HG02870 (cell line): ENCODE results near the gene GTPBP1.

Source experiments
- ATAC-seq: cut with Tn5 transposase; IDR thresholded peaks from one replicate; pipeline ENCODE4 v1.9.1; 2021; ENCODE audit warnings: mild to moderate bottlenecking, moderate library complexity; ENCODE audit not compliant: unreplicated experiment

GTPBP1 gene

GRCh38 chr22:38739300-38740055 lies 33.7 kb downstream of the GTPBP1 start:
- ATAC-seq: no peak

DNA sequence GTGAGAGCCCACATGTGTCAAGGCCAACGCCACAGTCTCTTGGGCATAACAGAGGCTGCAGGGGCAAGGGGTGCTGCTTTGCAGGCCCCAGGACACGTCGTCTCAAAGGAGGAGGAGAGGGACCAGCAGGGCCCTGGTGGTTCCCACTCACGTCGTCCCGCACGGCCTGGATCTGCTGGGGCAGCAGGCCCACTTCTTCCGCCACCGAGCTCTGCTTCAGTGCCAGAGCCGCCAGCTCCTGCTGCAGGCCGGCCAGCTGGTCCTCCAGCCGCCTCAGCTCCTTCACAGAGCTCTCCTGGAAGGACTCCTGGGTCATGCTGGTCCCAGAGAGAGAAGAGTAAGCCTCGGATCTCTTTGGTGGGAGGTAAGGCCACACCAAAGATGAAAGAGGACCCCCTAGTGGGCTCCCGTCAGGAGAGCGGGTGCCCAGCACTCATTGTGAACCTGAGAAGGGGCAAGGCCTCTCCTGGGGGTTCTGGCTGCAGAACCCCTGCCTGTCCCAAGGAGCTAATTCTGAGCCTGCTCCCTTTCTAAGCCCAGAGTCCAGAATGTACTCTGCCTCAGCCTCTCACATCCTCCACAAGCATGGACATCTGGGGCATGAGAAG lies 34.5 kb downstream of the GTPBP1 start:
- ATAC-seq: no peak

DNA sequence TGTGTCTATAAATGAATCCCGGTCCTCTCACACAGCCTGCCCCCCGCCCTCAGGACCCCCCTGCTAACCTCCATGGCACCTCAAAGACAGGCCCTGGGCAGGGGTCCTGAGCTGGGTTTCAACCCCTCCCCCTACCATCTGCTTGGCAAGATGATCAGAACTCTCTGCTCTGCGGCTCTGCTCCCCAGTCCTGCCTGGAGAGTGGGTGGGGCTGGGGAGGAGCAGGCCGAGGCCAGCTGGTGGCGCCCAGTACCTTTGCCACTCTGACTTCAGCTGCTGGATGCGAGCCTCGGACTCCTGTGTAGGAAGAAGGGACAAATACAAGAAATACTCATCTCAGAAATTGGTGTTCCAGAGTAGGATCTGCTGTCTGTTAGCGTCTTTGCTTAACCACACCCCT lies 35.0 kb downstream of the GTPBP1 start:
- ATAC-seq: no peak

DNA sequence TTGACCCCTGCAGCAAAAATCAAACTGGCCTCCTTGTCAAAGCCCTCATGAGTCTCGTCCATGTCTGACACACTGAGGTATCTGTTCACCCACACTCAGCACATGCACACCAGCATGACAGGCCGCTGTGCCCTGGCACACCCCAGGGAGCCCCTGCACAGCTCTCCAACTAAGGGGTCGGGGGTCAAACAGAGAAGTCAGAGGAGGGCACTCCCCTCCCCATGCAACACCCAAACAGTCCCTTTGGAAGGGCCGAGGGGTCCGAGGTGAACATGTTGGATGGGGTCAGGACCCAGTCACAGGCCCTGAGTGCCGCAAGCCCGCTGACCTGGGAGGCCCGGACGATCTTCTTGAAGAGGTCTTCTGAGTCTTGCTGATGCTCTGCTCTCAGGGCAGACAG lies 35.4 kb downstream of the GTPBP1 start:
- no peak for ATAC-seq

DNA sequence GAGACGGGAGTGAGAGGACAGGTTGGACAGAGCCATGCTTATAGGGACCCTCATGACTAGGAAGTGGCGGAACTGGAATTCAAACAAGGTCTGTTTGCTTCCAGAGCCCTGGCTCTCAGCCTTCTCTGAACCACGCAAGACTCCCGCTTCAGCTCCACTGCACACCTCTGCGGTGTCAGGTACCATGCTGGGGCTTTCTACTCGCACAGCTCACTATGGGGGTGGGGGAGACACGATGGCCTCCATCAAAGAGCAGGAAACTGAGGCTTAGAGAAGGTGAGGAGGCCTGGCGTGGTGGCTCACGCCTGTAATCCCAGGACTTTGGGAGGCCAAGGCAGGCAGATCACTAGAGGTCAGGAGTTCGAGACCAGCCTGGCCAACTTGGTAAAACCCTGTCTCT lies 35.8 kb downstream of the GTPBP1 start:
- no peak for ATAC-seq

- no peak for ATAC-seq
Observed at GRCh38 chr22:38742176-38742942, 36.6 kb downstream of the GTPBP1 start.

GRCh38 chr22:38744981-38745380 lies 39.2 kb downstream of the GTPBP1 start:
- no peak for ATAC-seq

GRCh38 chr22:38745676-38746460 lies 40.1 kb downstream of the GTPBP1 start:
- ATAC-seq: no peak

DNA sequence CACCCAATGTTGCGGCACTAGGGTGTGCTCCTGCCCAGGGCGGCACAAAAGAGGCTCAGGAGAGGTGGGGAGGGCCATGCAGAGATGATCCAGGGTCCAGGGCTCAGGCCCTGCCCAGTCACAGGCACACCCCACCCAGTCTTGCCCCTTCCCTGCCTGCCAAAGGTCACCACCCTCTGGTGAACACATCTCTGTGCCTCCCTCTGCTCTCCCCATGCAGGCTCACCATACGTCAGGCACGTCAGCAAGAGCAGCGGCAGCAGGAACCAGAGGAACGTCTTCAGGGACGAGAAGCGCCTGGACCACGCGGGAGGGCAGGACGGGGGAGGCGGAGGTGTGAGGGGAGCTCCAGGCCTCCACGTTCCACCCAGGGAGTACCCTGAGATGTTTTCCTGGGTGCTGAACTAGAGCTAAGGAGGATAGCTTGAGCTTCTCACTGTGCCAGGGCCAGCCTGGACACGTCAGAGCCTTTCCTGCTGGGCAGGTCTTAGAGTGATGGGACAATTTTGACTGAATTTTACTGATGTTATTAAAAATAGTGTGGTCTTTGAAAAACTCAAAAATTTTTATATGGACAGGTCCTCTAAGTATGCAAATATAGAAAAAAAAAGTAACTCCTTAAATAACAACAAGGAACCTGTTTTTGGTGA lies 42.9 kb downstream of the GTPBP1 start:
- ATAC-seq: no peak

GRCh38 chr22:38750104-38750503 lies 44.4 kb downstream of the GTPBP1 start:
- ATAC-seq: no peak

GRCh38 chr22:38750638-38751037 lies 44.9 kb downstream of the GTPBP1 start:
- no peak for ATAC-seq

- no peak for ATAC-seq
Observed at GRCh38 chr22:38751066-38751421, 45.3 kb downstream of the GTPBP1 start.

- ATAC-seq: no peak
Observed at GRCh38 chr22:38751422-38752346, 45.9 kb downstream of the GTPBP1 start.

DNA sequence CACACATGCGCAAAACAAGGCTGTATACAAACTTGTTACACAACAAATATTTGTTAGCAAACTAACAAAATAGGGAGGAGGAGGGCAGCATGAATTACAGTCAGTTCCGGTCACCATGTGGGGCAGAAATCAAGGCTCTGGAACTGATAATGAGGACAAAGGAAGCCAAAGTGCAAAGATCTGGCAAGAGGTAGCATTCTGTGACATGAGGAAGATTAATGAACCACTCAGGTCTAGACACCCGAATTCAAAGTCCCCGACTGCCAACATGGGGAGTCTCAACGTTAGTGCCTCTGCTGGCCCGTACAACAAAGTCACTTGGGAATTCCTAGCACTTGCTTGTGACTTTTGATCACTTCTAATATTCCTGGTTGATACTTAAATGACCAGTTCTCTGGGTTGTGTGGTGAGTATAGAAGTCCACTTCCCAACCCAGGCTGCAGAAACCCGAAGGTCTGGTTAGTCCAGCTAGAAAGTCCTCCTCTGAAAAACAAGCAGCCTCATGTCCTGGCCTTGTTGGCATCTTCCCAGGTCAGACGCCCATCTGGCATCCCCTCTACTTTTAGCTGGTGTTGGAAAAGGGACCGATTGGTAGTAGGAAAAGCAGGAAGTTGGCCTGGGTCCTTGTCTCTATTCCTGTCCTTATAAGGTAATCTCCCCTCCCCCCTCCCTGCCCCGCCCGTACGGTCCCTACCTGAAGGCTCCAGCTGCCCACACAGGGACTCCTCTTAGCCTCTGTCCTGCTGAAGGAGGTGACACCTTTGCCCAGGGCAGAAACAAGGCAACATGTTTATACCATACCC lies 48.4 kb downstream of the GTPBP1 start:
- no peak for ATAC-seq

DNA sequence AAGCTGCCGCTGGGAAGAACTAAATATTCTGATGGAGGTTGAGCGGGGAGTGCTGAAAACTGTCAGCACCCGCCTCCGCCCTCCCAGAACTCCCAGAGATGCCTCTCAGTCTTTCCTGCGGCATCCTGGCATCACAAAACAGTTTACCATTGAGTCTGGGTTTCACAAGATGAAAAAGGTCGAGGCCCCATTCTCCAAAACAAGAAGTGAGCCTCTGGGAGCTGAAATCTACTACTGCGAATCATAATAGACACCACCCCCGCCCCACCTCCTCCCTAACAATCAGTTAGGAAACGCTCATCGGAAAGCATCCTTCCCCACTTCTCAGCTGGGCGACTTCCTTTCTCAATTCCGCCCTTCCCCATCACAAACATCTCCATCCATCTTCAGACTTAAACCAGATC lies 49.0 kb downstream of the GTPBP1 start:
- no peak for ATAC-seq

GRCh38 chr22:38755155-38755910 lies 49.6 kb downstream of the GTPBP1 start:
- ATAC-seq: peak; percentile 25

DNA sequence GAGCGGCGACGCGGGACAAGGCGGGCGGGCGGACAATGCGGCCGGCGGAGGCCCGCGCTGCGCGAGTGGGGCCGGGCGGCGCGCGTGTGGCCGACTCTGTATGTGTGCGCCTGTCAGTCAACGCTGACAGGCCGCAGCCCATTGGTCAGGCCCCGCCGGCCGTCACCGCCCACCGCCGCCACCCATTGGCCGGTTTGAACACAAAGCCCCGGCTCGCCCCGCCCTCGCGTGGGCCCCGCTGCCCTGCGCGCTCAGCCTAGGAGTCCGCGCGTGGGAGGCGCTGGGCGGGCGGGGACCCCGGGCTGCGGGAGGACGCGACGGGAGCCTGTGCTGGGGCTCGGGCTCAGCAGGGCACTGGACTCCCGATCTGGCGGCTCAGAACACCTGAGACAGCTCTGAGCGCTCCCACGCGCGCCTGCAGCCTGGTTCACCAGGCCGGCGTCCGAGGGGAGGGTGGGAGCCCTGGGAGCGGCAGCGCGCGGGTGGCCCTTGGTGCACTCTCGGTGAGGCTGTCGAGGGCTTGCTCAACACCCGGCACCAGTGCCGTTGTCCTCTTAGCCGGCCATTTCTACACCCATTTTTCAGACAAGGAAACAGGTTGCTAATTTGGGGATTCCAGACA lies 50.3 kb downstream of the GTPBP1 start, which contains the start of gene SUN2:
Gene SUN2, minus strand, starts transcription at position 88 of the 622 bp plus-strand sequence. CDS start 3,370 bp downstream, outside the sequence.
- peak; percentile 63 for ATAC-seq
